ENCODE data around the gene SPATS2.
A peak's percentile ranks its signal among the peaks of the same experiment; 100 is the strongest.

SPATS2 gene

GRCh38 chr12:49568442-49569162 lies 201.3 kb downstream of the SPATS2 start:
- no peak for TF ChIP-seq CTCF (IDR thresholded peaks at IDR 0.05; ENCODE audit: insufficient read depth, low read depth, low read length, missing control alignments)
- peak overlapping the region; percentile 91 for H3K4me3 ChIP-seq (ENCODE audit: low read length)
- DNase-seq (ENCODE audit: low read depth), result no peak
